ENCODE measurements around the gene SEMA5B. TPM values are rescaled to one million over a fixed set of nuclear protein-coding genes. Genes with fewer than 3 reads are reported as not detected.

The SEMA5B gene
- total and polyA plus RNA-seq, 4 donors, result 0.20 to 1.1 (median 0.23) TPM

- no peak for DNase-seq (ENCODE audit: low spot score)
- Histone ChIP-seq H3K4me3 (ENCODE audit: low read depth in 1 of 3, low read length in 3 of 3) (no peak overlapping the region), H3K9ac (ENCODE audit: low read depth in 1 of 2, low read length in 2 of 2) (no peak overlapping the region), H3K36me3 (ENCODE audit: control insufficient read depth in 4 of 4, insufficient read depth in 3 of 4, low read depth in 1 of 4, low read length in 3 of 4) (no peaks in the 10 kb centered on the region), H3K9me3 (ENCODE audit: control insufficient read depth in 4 of 4, low read length in 3 of 4) (no peaks in the 10 kb centered on the region), H3K27ac (ENCODE audit: low read depth in 1 of 2, low read length in 2 of 2) (no peak overlapping the region), H3K27me3 (ENCODE audit: control insufficient read depth in 4 of 4, insufficient read depth in 4 of 4, low read length in 3 of 4) (no peaks in the 10 kb centered on the region), H3K4me1 (ENCODE audit: control insufficient read depth in 4 of 4, insufficient read depth in 4 of 4, low read length in 3 of 4) (peaks cover 0 to 10% (median 6%) of the 10 kb centered on the region in 4 donors)
- WGBS, result 91% methylated on average over 3 of the region's 3 CpGs
- TF ChIP-seq MAX (IDR thresholded peaks at IDR 0.05), result no peak
- TF ChIP-seq NR2F2 (IDR thresholded peaks at IDR 0.05), result no peak
- TF ChIP-seq RXRA (IDR thresholded peaks at IDR 0.05), result no peak
- no peak for TF ChIP-seq EGR1 (IDR thresholded peaks at IDR 0.05; ENCODE audit: low read depth in 2 of 2)
Measured at GRCh38 chr3:122984650-122985049, 42.9 kb downstream of the SEMA5B start.

- Histone ChIP-seq H3K4me1 (ENCODE audit: control insufficient read depth in 4 of 4, insufficient read depth in 4 of 4, low read length in 3 of 4) (peaks cover 0 to 10% (median 6%) of the 10 kb centered on the region in 4 donors), H3K36me3 (ENCODE audit: control insufficient read depth in 4 of 4, insufficient read depth in 3 of 4, low read depth in 1 of 4, low read length in 3 of 4) (no peaks in the 10 kb centered on the region), H3K9me3 (ENCODE audit: control insufficient read depth in 4 of 4, low read length in 3 of 4) (no peaks in the 10 kb centered on the region), H3K4me3 (ENCODE audit: low read depth in 1 of 3, low read length in 3 of 3) (no peak overlapping the region), H3K9ac (ENCODE audit: low read depth in 1 of 2, low read length in 2 of 2) (no peak overlapping the region), H3K27me3 (ENCODE audit: control insufficient read depth in 4 of 4, insufficient read depth in 4 of 4, low read length in 3 of 4) (no peaks in the 10 kb centered on the region), H3K27ac (ENCODE audit: low read depth in 1 of 2, low read length in 2 of 2) (no peak overlapping the region)
- 93% methylated on average over 11 of the region's 11 CpGs for WGBS
- TF ChIP-seq EGR1 (IDR thresholded peaks at IDR 0.05; ENCODE audit: low read depth in 2 of 2), result no peak
- no peak for TF ChIP-seq JUND (IDR thresholded peaks at IDR 0.05)
- TF ChIP-seq ZBTB33 (IDR thresholded peaks at IDR 0.05), result no peak
- no peak for TF ChIP-seq YY1 (IDR thresholded peaks at IDR 0.05)
- no peak for TF ChIP-seq FOXA2 (IDR thresholded peaks at IDR 0.05)
- TF ChIP-seq SP1 (IDR thresholded peaks at IDR 0.05), result no peak
- no peak for TF ChIP-seq TAF1 (conservative IDR thresholded peaks at IDR 0.05)
- no peak for TF ChIP-seq RXRA (IDR thresholded peaks at IDR 0.05)
- no peak for TF ChIP-seq RAD21 (IDR thresholded peaks at IDR 0.05)
- TF ChIP-seq CTCF (IDR thresholded peaks at IDR 0.05; ENCODE audit: low read depth, low read length, missing input control), result no peak
- no peak for DNase-seq (ENCODE audit: low spot score)
Measured at GRCh38 chr3:122984007-122984406, 43.6 kb downstream of the SEMA5B start.

- Histone ChIP-seq H3K9ac (ENCODE audit: low read depth in 1 of 2, low read length in 2 of 2) (no peak overlapping the region), H3K4me1 (ENCODE audit: control insufficient read depth in 4 of 4, insufficient read depth in 4 of 4, low read length in 3 of 4) (peaks cover 0 to 10% (median 6%) of the 10 kb centered on the region in 4 donors), H3K27ac (ENCODE audit: low read depth in 1 of 2, low read length in 2 of 2) (no peak overlapping the region), H3K36me3 (ENCODE audit: control insufficient read depth in 4 of 4, insufficient read depth in 3 of 4, low read depth in 1 of 4, low read length in 3 of 4) (no peaks in the 10 kb centered on the region), H3K9me3 (ENCODE audit: control insufficient read depth in 4 of 4, low read length in 3 of 4) (no peaks in the 10 kb centered on the region), H3K27me3 (ENCODE audit: control insufficient read depth in 4 of 4, insufficient read depth in 4 of 4, low read length in 3 of 4) (no peaks in the 10 kb centered on the region), H3K4me3 (ENCODE audit: low read depth in 1 of 3, low read length in 3 of 3) (no peak overlapping the region)
- 81% methylated on average over 15 of the region's 15 CpGs for WGBS
- DNase-seq (ENCODE audit: low spot score), result no peak
- no peak for TF ChIP-seq MAX (IDR thresholded peaks at IDR 0.05)
- no peak for TF ChIP-seq GABPA (IDR thresholded peaks at IDR 0.05 in 1 of 2, conservative IDR thresholded peaks at IDR 0.05 in 1 of 2)
- TF ChIP-seq RXRA (IDR thresholded peaks at IDR 0.05), result no peak
- no peak for TF ChIP-seq YY1 (IDR thresholded peaks at IDR 0.05)
- no peak for TF ChIP-seq JUND (IDR thresholded peaks at IDR 0.05)
- TF ChIP-seq SP1 (IDR thresholded peaks at IDR 0.05), result no peak
- no peak for TF ChIP-seq CTCF (IDR thresholded peaks at IDR 0.05; ENCODE audit: low read depth, low read length, missing input control)
- no peak for TF ChIP-seq TAF1 (conservative IDR thresholded peaks at IDR 0.05)
- no peak for TF ChIP-seq HNF4A (conservative IDR thresholded peaks at IDR 0.05)
- TF ChIP-seq NR2F2 (IDR thresholded peaks at IDR 0.05), result no peak
Measured at GRCh38 chr3:122982216-122983185, 45.1 kb downstream of the SEMA5B start.

Data from liver (tissue), 9 donors.